ENCODE data around the gene BTRC.
A peak's percentile ranks its signal among the peaks of the same experiment; 100 is the strongest.
"Not testable (repeated sequence)": the region's sequence is repeated elsewhere in the genome, so short reads cannot be mapped to it uniquely, and the experiment has no call there.

Gene BTRC

GRCh38 chr10:101351017-101351416 is 2.9 kb upstream of the BTRC start:
- DNase-seq: no peak

GRCh38 chr10:101351477-101351876 is 2.5 kb upstream of the BTRC start:
- DNase-seq: no peak

- DNase-seq: not testable (repeated sequence)
These were observed 1.1 kb upstream of the BTRC start for GRCh38 chr10:101352857-101353256.

- DNase-seq: peak; percentile 11 to 51 (median 34)
These were observed 535 bp downstream of the BTRC start for GRCh38 chr10:101354328-101355071.

- no peak for DNase-seq
These were observed 1.2 kb downstream of the BTRC start for GRCh38 chr10:101355072-101355706.

GRCh38 chr10:101356132-101356531 is 2.2 kb downstream of the BTRC start:
- no peak for DNase-seq

GRCh38 chr10:101357958-101358357 is 4.0 kb downstream of the BTRC start:
- DNase-seq: no peak

GRCh38 chr10:101358706-101359300 is 4.8 kb downstream of the BTRC start:
- DNase-seq: no peak

- not testable (repeated sequence) for DNase-seq
These were observed 6.1 kb downstream of the BTRC start for GRCh38 chr10:101360090-101360489.

GRCh38 chr10:101360841-101361240 is 6.9 kb downstream of the BTRC start:
- not testable (repeated sequence) for DNase-seq

GRCh38 chr10:101363850-101364400 is 10.0 kb downstream of the BTRC start:
- DNase-seq: no peak

- DNase-seq: no peak
These were observed 10.8 kb downstream of the BTRC start for GRCh38 chr10:101364721-101365120.

GRCh38 chr10:101367569-101368453 is 13.8 kb downstream of the BTRC start:
- no peak for DNase-seq

GRCh38 chr10:101373063-101373462 is 19.1 kb downstream of the BTRC start:
- DNase-seq: no peak

- DNase-seq: not testable (repeated sequence)
These were observed 20.0 kb downstream of the BTRC start for GRCh38 chr10:101373993-101374392.

- no peak for DNase-seq
These were observed 21.1 kb downstream of the BTRC start for GRCh38 chr10:101375076-101375475.

- DNase-seq: no peak
These were observed 25.8 kb downstream of the BTRC start for GRCh38 chr10:101379663-101380352.

GRCh38 chr10:101380353-101381017 is 26.5 kb downstream of the BTRC start:
- DNase-seq: no peak

- no peak for DNase-seq
These were observed 32.1 kb downstream of the BTRC start for GRCh38 chr10:101385866-101386658.

- no peak for DNase-seq
These were observed 32.8 kb downstream of the BTRC start for GRCh38 chr10:101386659-101387259.

All from activated naive CD4-positive, alpha-beta T cell (primary cell).